GM10266 (cell line): Measurements from ENCODE around the gene L3MBTL1.

ENCODE experiments used
- DNase-seq: peaks from one replicate; pipeline ENCODE4 v3.0.0; 2012; ENCODE audit errors: extremely low spot score
- TF ChIP-seq, protein P1 (sequence below): IDR thresholded peaks from 2 replicates; pipeline ENCODE4 v1.5.1; 2012; ENCODE audit warnings: mild to moderate bottlenecking, low read depth; ENCODE audit not compliant: control insufficient read depth, insufficient read depth; ENCODE audit errors: missing control alignments

The L3MBTL1 gene

GRCh38 chr20:43548273-43548880 is 40.9 kb downstream of the L3MBTL1 start:
- TF ChIP-seq, protein P1, sequence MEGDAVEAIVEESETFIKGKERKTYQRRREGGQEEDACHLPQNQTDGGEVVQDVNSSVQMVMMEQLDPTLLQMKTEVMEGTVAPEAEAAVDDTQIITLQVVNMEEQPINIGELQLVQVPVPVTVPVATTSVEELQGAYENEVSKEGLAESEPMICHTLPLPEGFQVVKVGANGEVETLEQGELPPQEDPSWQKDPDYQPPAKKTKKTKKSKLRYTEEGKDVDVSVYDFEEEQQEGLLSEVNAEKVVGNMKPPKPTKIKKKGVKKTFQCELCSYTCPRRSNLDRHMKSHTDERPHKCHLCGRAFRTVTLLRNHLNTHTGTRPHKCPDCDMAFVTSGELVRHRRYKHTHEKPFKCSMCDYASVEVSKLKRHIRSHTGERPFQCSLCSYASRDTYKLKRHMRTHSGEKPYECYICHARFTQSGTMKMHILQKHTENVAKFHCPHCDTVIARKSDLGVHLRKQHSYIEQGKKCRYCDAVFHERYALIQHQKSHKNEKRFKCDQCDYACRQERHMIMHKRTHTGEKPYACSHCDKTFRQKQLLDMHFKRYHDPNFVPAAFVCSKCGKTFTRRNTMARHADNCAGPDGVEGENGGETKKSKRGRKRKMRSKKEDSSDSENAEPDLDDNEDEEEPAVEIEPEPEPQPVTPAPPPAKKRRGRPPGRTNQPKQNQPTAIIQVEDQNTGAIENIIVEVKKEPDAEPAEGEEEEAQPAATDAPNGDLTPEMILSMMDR = no peak
- no peak for DNase-seq

- no peak for DNase-seq
- TF ChIP-seq, protein P1 = no peak
Measured at GRCh38 chr20:43549416-43550065, 42.0 kb downstream of the L3MBTL1 start.

GRCh38 chr20:43550456-43550855 is 43.0 kb downstream of the L3MBTL1 start:
- no peak for DNase-seq
- TF ChIP-seq, protein P1 = no peak

DNA sequence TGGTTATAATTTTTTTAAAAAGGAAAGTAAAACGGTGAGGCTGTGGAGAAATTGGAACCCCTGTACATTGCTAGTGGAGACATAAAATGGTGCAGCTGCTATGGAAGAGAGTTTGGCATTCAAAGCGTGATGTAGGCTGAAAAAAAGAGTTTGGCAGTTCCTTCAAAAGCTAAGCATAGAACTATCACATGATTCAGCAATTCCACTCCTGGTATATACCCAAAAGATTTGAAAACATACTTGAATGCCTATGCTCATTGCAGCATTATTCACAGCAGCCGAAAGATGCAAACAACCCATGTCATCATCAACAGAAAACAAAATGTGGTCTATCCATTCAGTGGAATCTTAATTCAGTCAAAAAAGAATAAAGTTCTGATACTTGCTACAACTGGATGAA is 46.9 kb downstream of the L3MBTL1 start:
- TF ChIP-seq, protein P1 = no peak
- DNase-seq = no peak

DNA sequence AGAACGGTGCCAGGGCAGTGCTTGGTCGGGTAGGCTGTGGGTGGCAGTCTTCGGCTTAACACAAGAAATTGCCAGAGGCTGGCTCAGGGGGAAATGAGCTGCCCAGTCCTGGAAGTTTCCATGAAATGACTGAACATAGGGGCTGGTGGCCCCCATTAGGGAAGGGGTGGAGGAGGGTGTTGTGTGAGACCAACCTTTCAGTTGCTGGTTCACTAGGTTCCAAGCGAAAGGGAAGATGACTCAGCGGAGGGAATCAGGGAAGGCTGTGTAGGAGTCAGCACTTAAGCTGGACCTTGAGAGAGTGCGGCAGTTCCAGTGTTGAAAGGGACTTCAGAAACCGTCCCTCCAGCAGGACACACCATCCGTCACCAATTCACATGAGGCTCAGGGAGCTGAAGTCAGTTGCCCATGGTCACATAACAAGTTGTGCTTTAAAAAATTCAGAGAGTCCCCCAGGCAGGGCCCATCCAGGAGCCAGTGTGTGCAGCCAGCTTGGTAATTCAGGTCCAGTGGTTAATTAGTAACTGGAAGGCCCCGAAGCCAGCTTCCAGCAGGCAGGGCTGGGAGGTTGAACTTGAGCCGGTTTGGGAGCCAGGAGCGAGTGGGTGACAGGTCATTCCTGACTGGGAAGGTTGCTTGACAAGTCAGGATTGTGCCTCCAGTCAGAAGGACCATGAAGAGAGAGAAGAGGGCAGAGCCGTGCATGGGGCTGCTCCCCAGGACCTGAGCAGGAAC is 51.1 kb downstream of the L3MBTL1 start, which contains the start of gene SGK2:
TSS of gene SGK2 (plus strand) at position 616 of the 735 bp plus-strand sequence. CDS start 7,469 bp downstream, outside the sequence.
- no peak for DNase-seq
- TF ChIP-seq, protein P1 = no peak

GRCh38 chr20:43559147-43559987 is 51.9 kb downstream of the L3MBTL1 start:
- DNase-seq = no peak
- TF ChIP-seq, protein P1 = no peak

DNA sequence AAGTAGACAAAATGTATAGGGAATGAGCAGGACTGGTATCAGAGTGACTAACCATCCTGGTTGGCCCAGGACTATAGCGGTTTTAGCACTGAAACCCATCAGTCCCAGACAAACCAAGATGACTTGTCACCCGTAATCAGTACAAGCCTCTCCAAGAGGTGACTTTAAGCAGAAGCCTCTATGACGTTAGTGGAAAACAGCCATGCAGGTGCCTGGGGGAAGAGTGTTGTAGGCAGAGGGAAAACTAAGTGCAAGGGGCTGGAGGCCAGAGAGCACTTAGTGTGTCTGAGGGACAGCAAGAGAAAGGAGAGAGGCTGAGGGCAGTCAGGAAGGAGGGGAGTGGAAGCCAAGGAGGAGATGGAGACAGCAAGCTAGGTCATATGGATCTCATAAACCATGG is 53.5 kb downstream of the L3MBTL1 start:
- DNase-seq = no peak

More for the DNA sequence above, 53.5 kb downstream of the L3MBTL1 start:
- TF ChIP-seq, protein P1 = no peak
